Activated CD8-positive, alpha-beta memory T cell treated with anti-CD3 and anti-CD28 coated beads, Interleukin-2, amount 50 U/mL, for 1 hour (primary cell): ENCODE data around the gene MS4A15.
"Not testable (repeated sequence)": the region's sequence is repeated elsewhere in the genome, so short reads cannot be mapped to it uniquely, and the experiment has no call there.

ENCODE experiments used
- DNase-seq: peaks from one replicate; pipeline ENCODE4 v3.0.0-alpha.2; 2020; ENCODE audit errors: extremely low read depth

Gene MS4A15

DNA sequence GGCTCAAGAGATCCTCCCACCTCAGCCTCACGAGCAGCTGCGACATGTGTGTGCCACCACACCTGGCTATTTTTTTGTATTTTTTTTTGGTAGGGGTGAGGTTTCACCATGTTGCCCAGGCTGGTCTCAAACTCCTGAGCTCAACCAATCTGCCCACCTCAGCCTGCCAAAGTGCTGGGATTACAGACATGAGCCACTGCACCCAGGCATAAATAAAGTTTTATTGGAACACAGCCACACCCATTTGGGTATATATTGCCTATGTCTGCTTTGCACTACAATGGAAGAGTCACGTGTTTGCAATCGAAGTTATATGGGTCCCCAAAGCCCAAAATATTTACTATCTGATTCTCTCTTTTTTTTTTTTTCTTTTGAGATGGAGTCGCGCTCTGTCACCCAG lies 1.8 kb upstream of the MS4A15 start:
- no peak for DNase-seq

DNA sequence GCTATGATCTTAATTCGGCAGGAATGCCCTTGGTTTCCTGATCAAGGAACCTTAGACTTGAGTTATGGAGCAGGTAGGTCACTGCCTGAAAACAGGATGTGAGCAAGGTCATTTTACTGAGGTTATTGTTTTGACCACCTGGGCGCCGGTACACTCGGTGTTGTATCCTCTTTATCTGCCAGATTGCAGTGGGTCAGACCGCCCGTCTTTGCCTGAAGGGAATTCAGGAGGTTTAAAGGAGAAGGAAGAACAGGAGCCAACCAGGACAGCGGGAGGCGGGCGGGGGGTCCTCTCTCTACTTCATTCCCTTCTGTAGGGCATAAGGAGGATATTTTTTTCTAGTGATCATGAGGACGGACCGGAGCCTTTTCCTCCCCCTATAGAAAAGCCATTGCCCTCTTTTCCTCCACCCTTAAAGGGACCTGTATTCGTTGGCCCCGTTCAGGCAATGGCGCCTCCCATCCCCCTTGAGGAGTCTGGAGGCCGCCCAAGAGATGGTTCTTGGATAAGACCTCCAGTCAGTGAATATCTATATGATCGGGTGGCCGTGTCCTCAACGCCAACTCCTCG lies 649 bp downstream of the MS4A15 start:
- DNase-seq, result no peak

DNA sequence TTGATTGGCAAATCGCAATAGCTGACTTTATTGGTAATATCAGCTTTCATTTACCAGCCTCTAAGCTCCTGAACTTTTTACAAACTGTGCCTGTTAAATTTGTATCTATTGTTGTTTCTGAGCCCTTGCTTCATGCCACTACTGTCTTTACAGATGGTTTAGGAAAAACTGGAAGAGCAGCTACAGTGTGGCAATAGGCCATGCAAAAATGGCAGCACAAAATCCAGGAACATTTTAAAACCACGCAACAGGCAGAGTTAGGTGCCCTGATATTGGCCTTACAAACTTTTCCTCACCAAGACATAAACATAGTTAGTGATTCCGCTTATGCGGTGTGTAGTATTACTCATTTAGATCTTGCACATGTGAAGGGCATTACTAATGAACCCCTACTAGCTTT lies 2.0 kb downstream of the MS4A15 start:
- not testable (repeated sequence) for DNase-seq

DNA sequence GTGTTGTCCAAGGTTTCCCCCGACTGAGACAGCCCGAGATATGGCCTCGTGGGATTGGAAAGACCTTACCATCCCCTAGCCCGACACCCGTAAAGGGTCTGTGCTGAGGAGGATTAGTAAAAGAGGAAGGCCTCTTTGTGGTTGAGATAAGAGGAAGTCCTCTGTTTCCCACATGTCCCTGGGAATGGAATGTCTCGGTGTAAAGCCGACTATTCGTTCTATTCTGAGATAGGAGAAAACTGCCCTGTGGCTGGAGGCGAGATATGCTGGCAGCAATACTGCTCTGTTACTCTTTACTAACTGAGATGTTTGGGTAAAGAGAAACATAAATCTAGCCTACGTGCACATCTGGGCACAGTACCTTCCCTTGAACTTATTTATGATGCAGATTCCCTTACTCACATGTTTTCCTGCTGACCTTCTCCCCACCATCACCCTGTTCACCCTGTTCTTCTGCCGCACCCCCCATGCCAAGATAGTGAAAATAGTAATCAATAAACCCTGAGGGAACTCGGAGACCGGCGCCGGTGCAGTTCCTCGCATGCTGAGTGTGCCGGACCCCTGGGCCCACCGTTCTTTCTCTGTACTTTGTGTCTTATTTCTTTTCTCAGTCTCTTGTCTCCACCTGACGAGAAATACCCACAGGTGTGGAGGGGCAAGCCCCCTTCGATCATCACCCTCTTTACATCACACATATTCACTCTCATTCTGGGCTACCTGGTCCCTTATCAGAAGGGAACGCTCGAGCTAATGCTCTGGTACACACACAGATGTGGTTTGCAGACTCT lies 3.0 kb downstream of the MS4A15 start:
- DNase-seq, result not testable (repeated sequence)

DNA sequence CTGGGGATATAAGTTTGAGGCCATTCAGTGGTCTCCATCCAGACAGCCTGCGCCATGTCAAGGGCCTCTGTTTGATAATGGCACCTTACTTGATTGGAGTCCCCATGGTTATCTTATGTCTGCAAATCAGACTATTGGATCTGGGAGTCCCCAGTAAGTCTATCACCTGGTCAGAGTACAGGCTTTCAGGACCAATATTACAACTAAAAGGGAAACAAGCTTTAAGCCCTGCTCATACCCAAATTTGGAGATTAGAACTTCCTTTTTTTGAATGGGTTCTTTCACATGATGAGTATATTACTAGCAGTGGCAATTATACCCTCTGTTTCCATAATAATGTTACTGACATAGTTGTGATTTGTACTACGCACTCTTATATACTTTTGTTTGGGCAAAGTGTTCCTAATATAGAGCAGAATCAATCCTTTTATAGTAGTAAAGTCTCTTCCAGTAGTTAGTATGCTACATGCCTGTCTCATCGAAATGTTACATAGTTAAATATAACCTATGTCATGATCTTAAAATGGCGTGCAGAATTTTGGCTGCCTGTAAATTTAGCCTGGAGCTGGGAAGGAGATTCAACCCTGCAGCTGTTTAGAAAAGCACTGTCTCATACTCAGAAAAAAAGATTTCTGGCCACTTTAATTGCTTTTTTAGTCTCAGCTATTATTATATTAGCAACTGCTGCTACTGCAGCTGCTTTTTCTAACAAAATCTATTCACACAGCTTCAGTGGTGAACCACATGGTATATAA lies 4.9 kb downstream of the MS4A15 start:
- DNase-seq, result no peak

DNA sequence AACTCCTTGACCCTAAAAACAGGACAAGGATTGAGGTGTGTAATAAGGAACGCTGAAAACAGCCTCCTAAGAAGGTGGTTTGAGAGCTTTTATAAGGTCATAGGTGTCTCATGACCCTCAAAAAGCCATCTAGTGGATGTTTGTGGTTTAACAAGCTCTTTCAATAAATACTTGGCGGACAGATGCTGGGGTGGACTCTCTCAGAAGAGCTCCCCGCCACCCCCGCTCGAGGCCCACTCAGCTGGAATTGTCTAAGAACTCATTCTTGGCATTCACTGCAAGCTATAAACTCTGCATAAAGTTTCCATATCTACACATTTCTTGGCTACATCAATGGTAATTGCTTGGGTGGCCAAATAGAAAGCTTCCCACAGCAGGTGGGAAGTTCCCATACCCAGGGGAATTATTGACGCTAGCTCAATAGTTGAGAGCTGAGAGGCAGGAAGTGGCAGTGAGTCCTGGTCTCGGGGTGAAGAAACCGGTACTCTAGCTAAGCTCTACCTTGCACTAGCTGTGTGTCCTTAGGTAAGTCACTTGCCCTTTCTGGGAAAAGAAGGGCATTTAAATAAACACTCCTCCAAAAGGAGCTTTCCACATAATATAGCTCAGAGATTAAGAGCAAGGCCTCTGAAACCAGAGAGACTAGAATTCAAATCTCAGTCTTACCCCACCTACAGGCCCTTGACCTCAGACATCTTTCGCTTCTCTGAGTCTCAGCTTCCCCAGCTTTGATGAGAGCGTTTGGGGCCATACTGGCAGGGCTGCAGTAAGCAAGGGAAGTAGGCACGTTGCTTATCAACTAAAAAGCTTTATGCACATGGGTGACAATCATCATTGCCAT lies 6.4 kb downstream of the MS4A15 start:
- DNase-seq, result no peak

DNA sequence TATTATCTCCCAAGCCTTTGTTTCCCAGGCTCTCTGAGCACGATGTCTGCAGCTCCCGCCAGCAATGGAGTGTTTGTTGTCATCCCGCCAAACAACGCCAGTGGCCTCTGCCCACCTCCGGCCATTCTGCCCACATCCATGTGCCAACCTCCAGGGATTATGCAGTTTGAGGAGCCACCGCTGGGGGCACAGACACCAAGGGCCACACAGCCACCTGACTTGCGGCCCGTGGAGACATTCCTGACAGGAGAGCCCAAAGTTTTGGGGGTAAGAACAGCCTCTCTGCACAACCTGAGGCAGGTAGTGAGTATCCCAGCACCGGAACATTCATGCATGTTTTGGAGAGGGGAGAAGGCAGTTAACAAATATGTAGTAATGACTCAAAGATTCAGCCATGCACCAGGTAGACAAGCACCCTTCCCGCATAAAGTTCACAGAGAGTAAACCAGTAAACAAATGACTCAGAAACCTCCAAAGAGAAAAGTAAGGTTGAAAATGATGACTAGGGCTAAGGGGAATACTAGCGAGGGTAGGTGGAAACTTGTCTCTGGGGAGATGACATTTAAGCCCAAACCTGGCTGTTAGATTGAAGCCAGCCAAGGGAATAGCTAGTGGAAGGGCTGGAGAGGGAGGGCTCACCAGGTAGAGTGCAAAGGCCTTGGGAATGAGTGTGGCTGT lies 7.2 kb downstream of the MS4A15 start:
- no peak for DNase-seq

DNA sequence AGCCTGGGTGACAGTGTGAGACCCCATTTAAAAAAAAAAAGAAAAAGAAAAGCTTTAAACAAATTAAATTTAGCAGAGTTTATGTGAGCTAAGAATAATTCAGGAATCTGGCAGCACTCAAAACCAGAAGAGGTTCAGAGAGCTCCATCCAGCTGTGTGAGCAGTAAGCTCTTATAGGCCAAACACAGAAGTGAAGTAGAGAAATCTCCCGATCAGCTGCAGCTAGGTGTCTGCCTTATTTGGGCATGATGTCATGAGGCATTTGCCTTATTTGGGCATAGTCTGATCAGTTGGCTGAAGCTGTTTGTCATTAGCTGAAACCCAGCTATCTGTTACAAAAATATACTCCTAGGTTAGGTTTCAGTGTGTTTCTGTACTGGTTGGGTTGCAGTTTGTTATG lies 8.2 kb downstream of the MS4A15 start:
- no peak for DNase-seq

DNA sequence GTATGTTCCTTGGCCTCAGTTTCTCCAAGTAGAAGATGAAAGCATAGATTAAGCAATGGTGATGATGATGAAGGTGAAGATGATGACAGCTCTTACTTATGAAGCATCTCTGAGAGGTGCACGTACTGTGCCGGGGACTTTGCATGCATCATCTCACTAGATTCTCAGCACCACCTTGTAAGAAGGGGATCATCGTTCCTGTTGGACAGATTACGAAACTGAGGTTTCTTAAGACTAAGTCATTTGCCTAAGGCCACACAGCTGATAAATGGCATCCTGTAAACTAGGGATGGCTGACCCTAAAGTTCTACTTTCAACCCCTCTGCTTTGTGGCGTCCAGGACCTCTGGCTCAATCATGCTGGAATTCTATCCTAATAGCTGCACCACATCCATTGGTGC lies 8.7 kb downstream of the MS4A15 start:
- no peak for DNase-seq

DNA sequence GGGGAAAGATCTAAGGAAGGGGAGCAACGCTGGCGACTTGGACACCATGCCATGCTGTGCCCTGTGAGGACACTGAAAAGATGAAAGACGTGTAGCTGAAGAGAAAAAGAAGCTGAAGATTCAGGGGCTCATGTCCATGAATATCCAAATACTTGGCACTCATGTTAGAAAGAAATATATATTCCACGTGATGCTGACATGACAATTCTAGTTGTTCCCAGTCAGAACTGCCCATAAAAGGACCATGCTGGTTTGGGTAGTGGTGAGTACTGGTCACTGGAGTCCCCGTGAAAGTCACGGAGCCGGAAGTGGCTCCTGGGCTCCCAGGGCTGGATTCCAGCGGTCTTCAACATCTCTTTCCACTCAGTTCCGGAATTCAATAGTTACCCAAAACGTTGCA lies 9.9 kb downstream of the MS4A15 start:
- DNase-seq, result no peak

DNA sequence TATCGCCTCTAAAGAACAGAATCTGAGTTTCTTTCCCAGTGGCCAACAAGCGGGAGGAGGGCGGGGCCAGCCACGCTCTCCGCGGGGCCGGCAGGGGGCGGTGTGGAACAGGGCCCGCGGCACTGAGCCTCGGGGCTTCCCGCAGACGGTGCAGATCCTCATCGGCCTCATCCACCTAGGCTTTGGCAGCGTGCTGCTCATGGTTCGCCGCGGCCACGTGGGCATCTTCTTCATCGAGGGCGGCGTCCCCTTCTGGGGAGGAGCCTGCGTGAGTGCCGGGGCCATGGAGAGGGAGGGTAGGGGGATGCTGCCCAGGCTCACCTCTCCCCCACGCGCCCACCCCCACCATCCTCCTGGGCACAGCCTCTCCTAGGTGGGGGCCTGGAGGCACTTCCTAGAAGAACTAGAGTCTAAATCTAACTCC lies 10.7 kb downstream of the MS4A15 start:
- no peak for DNase-seq

DNA sequence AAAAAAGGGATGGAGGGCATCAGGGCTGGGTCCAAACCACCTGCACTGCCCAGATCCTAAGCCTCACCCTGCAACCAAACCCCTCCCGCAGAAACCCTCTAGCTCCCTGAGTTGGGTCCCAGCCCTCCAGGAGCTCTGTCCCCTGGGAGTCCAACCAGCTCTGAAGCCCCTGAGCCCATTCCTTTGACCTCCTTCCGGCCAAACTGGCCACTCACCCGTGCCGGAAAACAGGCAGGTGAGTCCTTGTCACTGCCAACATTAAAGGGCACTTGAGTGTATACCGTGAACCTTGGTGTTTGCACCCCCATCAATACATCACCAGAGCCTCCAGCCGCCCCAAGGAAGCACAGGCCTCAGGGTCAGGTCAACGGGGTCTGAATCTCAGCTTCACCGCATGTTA lies 11.5 kb downstream of the MS4A15 start:
- no peak for DNase-seq

DNA sequence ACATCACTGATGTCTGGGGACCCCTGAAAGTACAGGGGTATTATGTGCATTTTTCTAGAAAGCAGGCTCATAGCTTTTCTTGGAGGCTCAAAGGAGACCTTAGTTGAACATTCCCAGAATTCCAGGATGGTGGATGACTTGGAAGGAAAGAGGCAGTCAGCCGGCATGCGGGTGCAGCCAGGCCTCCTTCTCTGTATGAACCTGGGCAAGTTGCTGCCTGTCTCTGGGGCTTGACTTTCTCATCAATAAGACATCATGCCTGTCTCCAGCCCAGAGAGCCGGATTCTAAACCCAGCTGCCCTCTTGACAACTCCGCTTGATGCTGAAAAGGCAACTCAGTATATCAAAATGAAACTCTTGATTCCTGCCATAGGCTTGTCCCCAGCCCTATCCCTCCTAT lies 12.6 kb downstream of the MS4A15 start:
- DNase-seq, result no peak

DNA sequence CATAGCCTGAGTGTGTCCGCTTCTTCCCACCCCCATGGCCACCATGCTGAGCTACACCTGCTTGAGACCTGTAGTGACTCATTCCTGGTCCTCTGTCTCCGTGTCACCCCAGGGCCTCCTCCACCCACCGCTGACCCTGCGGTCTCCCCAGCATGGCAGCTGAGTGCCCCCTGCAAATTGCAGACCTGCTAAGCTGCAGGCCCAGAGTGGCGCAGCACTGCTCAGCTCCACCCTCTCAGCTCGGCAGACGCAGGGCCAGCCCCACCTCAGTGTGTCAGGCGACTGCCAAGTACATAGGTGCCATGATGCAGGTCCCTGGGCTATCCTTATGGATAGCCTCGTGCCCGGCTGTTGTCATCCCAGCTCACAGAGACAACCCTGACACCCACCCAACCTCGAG lies 13.1 kb downstream of the MS4A15 start:
- DNase-seq, result no peak

DNA sequence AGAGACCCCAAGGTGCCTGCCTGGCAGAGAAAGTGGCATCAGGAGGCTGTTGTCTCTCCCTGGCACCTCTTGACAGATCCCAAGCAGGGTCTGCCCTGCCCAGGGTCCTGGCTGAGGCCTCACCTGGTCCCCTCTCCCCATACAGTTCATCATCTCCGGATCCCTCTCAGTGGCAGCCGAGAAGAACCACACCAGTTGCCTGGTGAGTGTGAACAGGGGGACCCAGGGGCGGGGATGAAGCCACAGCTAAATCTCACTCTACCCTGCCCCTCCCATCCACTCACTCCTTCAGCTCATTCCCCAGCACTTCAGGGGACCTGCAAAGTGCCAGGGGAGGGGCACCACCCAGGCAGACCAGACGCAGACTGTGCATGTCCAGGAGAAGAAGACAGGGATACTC lies 14.5 kb downstream of the MS4A15 start:
- no peak for DNase-seq

DNA sequence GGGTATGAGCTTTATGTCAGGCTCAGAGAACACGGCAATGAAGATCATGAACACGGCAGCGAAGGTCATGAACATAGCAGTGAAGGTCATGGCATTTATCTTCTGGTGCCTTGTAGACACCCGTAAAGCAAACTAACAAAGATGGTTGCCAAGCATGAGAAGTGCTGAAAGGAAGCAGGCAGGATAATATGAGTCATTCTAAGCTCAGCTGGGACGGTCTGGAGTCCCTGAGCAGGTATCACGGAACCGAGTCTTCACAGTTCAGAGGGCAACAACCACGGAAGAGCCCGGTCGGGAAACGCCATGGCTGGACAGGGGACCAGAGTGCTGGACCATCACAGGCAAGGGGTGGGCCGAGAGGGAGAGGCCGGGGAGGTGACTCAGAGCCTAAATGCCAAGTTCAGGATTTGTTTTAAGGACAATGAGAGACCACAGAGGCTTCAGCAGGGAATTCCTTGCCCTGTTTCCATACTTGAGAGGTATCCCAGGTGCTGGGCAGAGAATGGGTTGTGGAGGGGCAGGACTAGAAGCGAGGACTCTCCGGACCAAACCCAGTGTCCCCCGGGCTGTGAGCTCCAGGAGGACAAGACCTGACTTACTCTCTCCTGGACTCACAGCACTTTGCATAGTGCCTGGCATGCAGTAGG lies 15.3 kb downstream of the MS4A15 start:
- DNase-seq, result no peak

DNA sequence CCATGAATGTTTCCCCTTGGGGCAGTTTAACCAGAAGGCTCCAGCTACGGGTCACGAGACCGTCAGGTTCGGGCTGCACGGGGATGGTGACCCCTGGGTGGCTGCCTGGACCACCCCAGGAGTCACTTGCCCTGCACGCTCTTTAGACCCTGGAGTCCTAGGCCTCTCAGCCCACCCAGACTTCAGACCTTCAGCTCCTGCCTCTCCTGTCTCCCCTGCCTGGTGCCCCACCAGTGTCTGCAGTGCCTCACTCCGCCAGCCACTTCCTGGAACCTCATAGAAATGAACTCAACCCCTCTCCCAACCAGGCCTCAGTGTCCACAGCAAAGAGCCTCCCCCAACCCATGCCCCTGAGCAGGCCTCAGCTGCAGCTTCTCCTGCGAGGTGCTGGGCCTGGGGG lies 16.0 kb downstream of the MS4A15 start:
- DNase-seq, result no peak

DNA sequence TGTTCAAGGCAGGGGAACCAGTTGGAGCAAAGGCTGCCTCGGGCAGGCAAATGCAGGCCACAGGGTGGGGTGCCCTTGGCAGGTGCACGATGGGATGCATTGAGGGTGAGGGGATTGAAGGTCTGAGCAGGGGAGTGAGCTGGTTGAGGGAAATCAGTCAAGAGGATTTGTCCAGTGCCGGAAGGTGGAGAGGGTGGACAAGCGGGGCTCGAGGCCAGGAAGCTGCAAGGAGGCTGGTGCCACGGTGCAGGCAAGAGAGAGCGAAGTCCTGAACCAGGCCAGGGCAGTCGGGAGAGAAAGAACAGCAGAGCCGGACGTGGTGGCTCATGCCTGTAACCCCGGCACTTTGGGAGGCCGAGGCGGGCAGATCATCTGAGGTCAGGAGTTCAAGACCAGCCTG lies 18.1 kb downstream of the MS4A15 start:
- DNase-seq, result no peak

DNA sequence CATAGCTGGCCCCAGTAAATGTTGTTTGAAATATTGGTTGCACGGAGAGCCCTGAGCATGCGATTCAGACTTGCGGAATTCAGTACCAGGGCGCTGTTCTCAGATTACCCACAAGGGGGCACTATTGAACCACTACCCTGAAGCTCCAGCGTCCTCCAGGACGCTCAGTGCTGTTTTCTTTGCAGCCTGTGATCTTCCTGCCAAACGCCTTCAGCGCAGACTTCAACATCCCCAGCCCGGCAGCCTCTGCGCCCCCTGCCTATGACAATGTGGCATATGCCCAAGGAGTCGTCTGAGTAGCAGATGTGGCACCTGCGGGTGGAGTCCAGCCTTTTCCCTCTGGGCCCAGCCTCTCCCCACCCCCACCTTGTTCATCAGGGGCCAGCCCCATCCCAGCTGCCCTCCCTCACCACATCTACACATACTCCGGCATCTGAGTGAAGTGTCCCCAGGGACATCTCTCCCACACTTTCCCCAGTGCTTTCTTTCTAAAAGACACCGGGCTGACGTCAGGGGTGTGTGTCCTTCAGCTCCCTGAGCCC lies 18.8 kb downstream of the MS4A15 start:
- DNase-seq, result peak; percentile 42

DNA sequence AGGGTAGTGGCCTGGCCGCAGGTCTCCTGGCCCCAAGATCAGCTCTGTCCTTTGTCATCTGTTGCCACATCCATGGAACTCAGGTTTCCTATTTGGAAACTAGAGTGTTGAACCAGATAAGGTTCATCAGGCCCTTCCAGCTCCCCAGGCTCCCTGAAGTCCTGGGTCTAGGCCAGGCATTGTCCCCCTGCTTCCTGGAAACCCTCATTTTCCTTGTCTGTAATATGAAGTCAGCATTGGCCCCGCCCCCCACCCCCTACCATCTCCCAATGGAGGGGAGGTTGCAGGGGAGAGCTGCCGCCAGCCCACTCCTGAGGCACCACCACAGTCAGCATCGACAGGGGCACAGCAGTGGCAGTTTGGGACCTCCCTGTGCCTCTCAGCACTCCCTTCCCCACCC lies 19.5 kb downstream of the MS4A15 start:
- DNase-seq, result no peak

DNA sequence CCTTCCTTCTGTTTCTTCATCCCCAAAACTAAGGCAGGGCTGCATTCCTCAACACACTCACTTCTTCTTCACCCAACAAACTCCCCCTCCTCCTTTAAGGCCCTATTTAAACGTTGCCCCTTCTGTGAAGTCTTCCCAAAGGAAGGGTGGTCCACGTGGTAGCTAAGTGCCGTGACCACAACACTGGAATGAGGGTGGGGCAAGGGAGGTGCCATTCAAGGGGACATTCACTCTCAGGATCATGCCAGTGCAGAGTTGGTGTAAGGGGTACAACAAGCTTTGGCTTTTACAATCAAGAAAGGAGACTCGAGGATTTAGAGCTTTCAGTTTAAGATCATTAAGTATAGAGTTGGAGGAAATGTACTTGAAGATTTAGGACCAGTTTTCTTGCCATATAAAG lies 20.4 kb downstream of the MS4A15 start:
- DNase-seq, result no peak
